ENCODE measurements around the gene ST3GAL6.

Gene ST3GAL6

DNA sequence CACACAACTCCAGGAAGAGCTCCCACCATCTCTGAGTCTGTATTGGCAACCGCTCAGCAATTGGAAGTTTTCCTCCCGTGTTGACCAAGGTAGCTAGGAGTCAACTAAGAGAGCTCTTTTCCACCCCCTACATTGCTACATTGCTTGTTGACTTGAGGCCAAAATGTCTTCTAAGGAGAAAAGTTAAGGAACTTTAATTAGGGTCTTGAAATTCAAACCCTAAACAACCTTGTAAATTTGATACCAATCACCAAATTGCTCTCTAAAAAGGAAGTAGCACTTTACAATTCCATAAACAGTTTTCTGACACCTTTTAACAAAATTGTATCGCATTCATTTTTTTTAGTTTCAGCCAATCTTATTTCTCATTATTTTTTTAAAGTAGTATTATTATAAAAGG is 35.5 kb upstream of the ST3GAL6 start (continued):
- TF ChIP-seq, protein P1, sequence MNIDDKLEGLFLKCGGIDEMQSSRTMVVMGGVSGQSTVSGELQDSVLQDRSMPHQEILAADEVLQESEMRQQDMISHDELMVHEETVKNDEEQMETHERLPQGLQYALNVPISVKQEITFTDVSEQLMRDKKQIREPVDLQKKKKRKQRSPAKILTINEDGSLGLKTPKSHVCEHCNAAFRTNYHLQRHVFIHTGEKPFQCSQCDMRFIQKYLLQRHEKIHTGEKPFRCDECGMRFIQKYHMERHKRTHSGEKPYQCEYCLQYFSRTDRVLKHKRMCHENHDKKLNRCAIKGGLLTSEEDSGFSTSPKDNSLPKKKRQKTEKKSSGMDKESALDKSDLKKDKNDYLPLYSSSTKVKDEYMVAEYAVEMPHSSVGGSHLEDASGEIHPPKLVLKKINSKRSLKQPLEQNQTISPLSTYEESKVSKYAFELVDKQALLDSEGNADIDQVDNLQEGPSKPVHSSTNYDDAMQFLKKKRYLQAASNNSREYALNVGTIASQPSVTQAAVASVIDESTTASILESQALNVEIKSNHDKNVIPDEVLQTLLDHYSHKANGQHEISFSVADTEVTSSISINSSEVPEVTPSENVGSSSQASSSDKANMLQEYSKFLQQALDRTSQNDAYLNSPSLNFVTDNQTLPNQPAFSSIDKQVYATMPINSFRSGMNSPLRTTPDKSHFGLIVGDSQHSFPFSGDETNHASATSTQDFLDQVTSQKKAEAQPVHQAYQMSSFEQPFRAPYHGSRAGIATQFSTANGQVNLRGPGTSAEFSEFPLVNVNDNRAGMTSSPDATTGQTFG (tag by site-specific recombination; IDR thresholded peaks at IDR 0.05; ENCODE audit: borderline replicate concordance): no peak
- no peak for TF ChIP-seq ZNF266 (tag by site-specific recombination; IDR thresholded peaks at IDR 0.05; ENCODE audit: low read depth)
- peak; percentile 34; the same call in 1 of the 2 replicates for TF ChIP-seq FEZF1 (tag by site-specific recombination; IDR thresholded peaks at IDR 0.05)
- TF ChIP-seq YY1 (tag by site-specific recombination; IDR thresholded peaks at IDR 0.05): no peak
- TF ChIP-seq GLIS1 (tag by site-specific recombination; IDR thresholded peaks at IDR 0.05): peak; percentile 76

DNA sequence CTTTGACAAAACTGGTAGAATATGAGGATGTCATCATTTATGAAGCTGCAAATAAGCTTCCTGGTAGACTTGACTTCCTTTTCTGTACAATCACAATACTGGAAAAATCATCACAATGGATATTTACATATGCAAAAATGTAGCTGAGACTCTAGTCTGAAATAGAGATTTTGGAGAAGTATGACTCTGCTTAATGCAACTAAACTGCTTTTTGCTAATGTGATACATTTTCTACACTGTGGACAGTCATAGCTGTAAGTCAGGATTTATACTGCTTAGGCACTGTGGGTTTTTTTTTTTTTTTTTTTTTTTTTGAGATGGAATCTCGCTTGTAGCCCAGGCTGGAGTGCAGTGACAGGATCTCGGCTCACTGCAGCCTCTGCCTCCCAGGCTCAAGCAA is 34.5 kb upstream of the ST3GAL6 start:
- TF ChIP-seq ZBTB48 (tag by site-specific recombination; IDR thresholded peaks at IDR 0.05) (no peak), ZNF341 (tag by site-specific recombination; IDR thresholded peaks at IDR 0.05; ENCODE audit: low read depth) (no peak), ZNF211 (tag by site-specific recombination; IDR thresholded peaks at IDR 0.05; ENCODE audit: low read depth) (no peak), ZNF394 (tag by site-specific recombination; IDR thresholded peaks at IDR 0.05; ENCODE audit: borderline replicate concordance) (no peak), ZNF610 (tag by site-specific recombination; IDR thresholded peaks at IDR 0.05; ENCODE audit: borderline replicate concordance) (no peak), ZNF37A (tag by site-specific recombination; IDR thresholded peaks at IDR 0.05) (no peak), ZNF2 (tag by site-specific recombination; IDR thresholded peaks at IDR 0.05) (no peak), ZNF140 (tag by site-specific recombination; IDR thresholded peaks at IDR 0.05) (no peak), ZNF175 (tag by site-specific recombination; IDR thresholded peaks at IDR 0.05) (no peak), YY1 (tag by site-specific recombination; IDR thresholded peaks at IDR 0.05) (no peak), ZNF24 (tag by site-specific recombination; IDR thresholded peaks at IDR 0.05) (no peak), ZNF529 (tag by site-specific recombination; IDR thresholded peaks at IDR 0.05; ENCODE audit: insufficient replicate concordance) (no peak), ZNF660 (tag by site-specific recombination; IDR thresholded peaks at IDR 0.05) (no peak)
- TF ChIP-seq, protein P2, sequence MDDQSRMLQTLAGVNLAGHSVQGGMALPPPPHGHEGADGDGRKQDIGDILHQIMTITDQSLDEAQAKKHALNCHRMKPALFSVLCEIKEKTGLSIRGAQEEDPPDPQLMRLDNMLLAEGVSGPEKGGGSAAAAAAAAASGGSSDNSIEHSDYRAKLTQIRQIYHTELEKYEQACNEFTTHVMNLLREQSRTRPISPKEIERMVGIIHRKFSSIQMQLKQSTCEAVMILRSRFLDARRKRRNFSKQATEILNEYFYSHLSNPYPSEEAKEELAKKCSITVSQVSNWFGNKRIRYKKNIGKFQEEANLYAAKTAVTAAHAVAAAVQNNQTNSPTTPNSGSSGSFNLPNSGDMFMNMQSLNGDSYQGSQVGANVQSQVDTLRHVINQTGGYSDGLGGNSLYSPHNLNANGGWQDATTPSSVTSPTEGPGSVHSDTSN (CRISPR knock-in tag; IDR thresholded peaks at IDR 0.05): no peak
- TF ChIP-seq, protein P3, sequence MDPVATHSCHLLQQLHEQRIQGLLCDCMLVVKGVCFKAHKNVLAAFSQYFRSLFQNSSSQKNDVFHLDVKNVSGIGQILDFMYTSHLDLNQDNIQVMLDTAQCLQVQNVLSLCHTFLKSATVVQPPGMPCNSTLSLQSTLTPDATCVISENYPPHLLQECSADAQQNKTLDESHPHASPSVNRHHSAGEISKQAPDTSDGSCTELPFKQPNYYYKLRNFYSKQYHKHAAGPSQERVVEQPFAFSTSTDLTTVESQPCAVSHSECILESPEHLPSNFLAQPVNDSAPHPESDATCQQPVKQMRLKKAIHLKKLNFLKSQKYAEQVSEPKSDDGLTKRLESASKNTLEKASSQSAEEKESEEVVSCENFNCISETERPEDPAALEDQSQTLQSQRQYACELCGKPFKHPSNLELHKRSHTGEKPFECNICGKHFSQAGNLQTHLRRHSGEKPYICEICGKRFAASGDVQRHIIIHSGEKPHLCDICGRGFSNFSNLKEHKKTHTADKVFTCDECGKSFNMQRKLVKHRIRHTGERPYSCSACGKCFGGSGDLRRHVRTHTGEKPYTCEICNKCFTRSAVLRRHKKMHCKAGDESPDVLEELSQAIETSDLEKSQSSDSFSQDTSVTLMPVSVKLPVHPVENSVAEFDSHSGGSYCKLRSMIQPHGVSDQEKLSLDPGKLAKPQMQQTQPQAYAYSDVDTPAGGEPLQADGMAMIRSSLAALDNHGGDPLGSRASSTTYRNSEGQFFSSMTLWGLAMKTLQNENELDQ (tag by site-specific recombination; IDR thresholded peaks at IDR 0.05; ENCODE audit: low read depth): no peak
- H3K4me3 ChIP-seq (ENCODE audit: low read depth, low read length): no peak overlapping the region
- peaks cover 2% of the 10 kb centered on the region; the same call in 1 of the 2 replicates for H3K4me1 ChIP-seq (ENCODE audit: control insufficient read depth, insufficient read depth, low read length)
- ChIA-PET POLR2A (no interaction called here), CTCF (no interaction called here)
- H3K36me3 ChIP-seq (ENCODE audit: control insufficient read depth in 2 of 2, insufficient read depth in 1 of 2, low read length in 2 of 2): no peaks in the 10 kb centered on the region
- no peaks in the 10 kb centered on the region for H3K9me3 ChIP-seq (ENCODE audit: control insufficient read depth, insufficient read depth, low read depth, low read length)
- H3K27ac ChIP-seq (ENCODE audit: extremely low read depth, low read depth, low read length): no peak overlapping the region

DNA sequence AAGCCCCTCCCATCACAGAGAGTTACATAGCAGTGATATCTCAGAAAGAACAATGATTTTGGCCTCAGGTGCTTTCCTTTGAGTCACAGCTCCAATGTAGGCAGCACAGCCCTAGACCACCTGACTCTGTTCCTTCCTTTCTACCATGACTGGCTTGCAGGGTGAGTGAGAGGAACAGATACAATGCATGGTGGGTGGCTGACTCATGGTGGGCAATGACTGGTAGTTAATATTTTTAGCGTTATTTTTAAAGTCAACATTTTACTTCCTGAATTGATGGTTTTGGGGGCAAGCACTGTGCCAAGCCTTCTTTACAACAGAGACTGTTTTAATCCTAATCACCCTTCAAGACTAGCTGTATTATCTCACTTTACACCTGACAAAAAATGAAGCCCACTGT is 32.8 kb upstream of the ST3GAL6 start:
- no peaks in the 10 kb centered on the region for H3K36me3 ChIP-seq (ENCODE audit: control insufficient read depth in 2 of 2, insufficient read depth in 1 of 2, low read length in 2 of 2)
- TF ChIP-seq ZNF677 (tag by site-specific recombination; IDR thresholded peaks at IDR 0.05) (no peak), ZNF324 (tag by site-specific recombination; IDR thresholded peaks at IDR 0.05) (no peak), ZNF140 (tag by site-specific recombination; IDR thresholded peaks at IDR 0.05) (no peak), SETDB1 (IDR thresholded peaks at IDR 0.05; ENCODE audit: insufficient read length, low read length) (no peak)
- no peak overlapping the region for H3K4me3 ChIP-seq (ENCODE audit: low read depth, low read length)
- peaks cover 2% of the 10 kb centered on the region; the same call in 1 of the 2 replicates for H3K4me1 ChIP-seq (ENCODE audit: control insufficient read depth, insufficient read depth, low read length)
- ChIA-PET POLR2A (no interaction called here), CTCF (interaction anchor here (1.7 kb wide), 1 partner anchor 132 kb away, joined by 4 read pairs; no protein-coding TSS in a partner anchor)
- no peak overlapping the region for H3K27ac ChIP-seq (ENCODE audit: extremely low read depth, low read depth, low read length)
- no peaks in the 10 kb centered on the region for H3K9me3 ChIP-seq (ENCODE audit: control insufficient read depth, insufficient read depth, low read depth, low read length)

All from HEK293 (cell line).